ENCODE data around the gene IL19. TPM values are rescaled to one million over a fixed set of nuclear protein-coding genes. Genes with fewer than 3 reads are reported as not detected.
A peak's percentile ranks its signal among the peaks of the same experiment; 100 is the strongest.
"Not testable (repeated sequence)": the region's sequence is repeated elsewhere in the genome, so short reads cannot be mapped to it uniquely, and the experiment has no call there.

Gene IL19
- total RNA-seq, 2 donors from 2014 or later, result not detected

DNA sequence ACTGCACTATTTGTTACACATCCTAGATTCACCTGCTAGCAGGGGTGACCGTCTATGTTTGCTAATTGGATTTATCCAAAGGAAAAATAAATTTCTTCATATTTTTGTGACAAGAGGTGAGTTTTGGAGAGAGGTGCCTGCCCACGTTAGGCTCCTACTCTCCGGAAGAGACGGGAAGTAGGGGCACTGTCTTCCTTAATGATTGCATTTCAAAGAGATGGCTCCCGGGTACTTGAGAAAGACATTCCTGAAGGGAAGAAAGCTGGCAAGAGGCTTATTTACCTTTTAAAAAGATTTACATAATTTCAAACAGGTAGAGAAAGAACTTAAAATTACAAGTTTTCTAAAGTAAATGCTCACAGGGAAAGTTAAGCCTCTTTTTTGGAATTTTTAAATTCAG is 18.7 kb upstream of the IL19 start:
- Mint-ChIP-seq H3K27ac (no peak overlapping the region), H3K27me3 (ENCODE audit: low read depth) (peaks cover 8% of the 10 kb centered on the region), H3K4me3 (no peak overlapping the region), H3K4me1 (ENCODE audit: low read depth) (peaks cover 42% of the 10 kb centered on the region), H3K36me3 (ENCODE audit: insufficient read depth in 2 of 2) (peaks cover 0 to 3% of the 10 kb centered on the region in 2 donors), H3K9me3 (peaks cover 0 to 2% of the 10 kb centered on the region in 2 donors)
- no peak for DNase-seq
- no peak for ATAC-seq (replicated peaks in 1 of 2)

DNA sequence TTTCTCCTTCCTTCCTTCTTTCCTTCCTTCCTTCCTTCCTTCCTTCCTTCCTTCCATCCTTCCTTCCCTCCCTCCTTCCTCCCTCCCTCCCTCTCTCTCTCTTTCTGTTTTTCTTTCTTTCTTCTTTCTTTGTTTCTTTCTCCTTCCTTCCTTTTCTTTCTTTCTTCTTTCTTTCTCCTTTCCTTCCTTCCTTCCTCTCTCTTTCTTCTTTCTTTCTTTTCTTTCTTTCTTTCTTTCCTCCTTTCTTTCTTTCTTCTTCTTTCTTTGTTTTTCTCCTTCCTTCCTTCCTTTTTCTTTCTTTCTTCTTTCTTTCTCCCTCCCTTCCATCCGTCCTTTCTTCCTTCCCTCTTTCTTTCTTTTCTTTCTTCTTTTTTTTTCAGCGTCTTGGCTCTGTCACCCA is 18.1 kb upstream of the IL19 start:
- Mint-ChIP-seq H3K9me3 (peaks cover 0 to 2% of the 10 kb centered on the region in 2 donors), H3K27me3 (ENCODE audit: low read depth) (peaks cover 8% of the 10 kb centered on the region), H3K4me1 (ENCODE audit: low read depth) (peaks cover 42% of the 10 kb centered on the region), H3K27ac (no peak overlapping the region), H3K4me3 (no peak overlapping the region), H3K36me3 (ENCODE audit: insufficient read depth in 2 of 2) (peaks cover 0 to 3% of the 10 kb centered on the region in 2 donors)
- ATAC-seq (replicated peaks in 1 of 2) (no peak), DNase-seq (no peak)

DNA sequence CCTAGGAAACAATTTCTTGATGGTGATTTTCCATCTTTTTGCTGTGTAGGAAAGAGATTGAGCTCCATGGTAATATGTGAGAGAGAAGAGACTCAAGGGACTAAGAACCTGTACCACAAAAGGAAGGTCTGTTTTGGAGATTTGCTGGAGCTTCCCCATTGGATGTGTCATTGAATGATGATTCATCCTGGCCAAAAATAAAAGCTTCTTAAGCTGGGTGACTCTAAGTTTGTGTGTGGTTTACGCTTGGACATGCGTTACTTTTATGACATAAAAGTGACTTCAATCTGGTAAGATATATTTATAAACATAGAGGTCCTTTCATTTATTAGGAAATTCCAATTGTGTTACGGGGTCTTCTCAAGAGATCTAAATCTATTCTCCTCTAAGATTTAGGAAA is 17.4 kb upstream of the IL19 start:
- DNase-seq, result no peak
- peaks cover 0 to 3% of the 10 kb centered on the region in 2 donors for H3K36me3 Mint-ChIP-seq (ENCODE audit: insufficient read depth in 2 of 2)
- H3K9me3 Mint-ChIP-seq, result peaks cover 0 to 2% of the 10 kb centered on the region in 2 donors
- H3K4me1 Mint-ChIP-seq (ENCODE audit: low read depth), result peaks cover 39% of the 10 kb centered on the region
- peaks cover 8% of the 10 kb centered on the region for H3K27me3 Mint-ChIP-seq (ENCODE audit: low read depth)
- no peak overlapping the region for H3K4me3 Mint-ChIP-seq
- no peak for ATAC-seq (replicated peaks in 1 of 2)
- no peak overlapping the region for H3K27ac Mint-ChIP-seq

DNA sequence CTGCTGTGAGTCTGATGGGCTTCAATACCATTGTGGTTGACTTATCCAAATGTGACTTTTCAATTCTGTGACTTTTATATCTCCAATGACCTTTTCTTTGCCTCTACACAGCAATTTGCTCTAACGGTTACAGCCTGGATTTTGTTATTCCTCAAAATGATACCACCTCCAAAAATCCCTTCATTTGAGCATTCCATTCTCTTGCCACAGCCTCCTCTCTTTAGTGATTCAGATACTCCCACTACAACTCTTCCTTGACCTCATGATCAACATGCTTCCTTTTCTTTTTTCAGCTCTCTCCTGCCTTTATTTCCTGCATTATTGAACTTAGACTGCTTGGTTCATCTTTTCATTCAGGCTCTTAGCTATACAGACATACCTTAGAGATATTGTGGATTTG is 16.6 kb upstream of the IL19 start:
- ATAC-seq (replicated peaks in 1 of 2) (no peak), DNase-seq (no peak)
- Mint-ChIP-seq H3K36me3 (ENCODE audit: insufficient read depth in 2 of 2) (peaks cover 0 to 3% of the 10 kb centered on the region in 2 donors), H3K9me3 (peaks cover 0 to 2% of the 10 kb centered on the region in 2 donors), H3K27me3 (ENCODE audit: low read depth) (peaks cover 8% of the 10 kb centered on the region), H3K4me3 (no peak overlapping the region), H3K4me1 (ENCODE audit: low read depth) (peaks cover 30% of the 10 kb centered on the region), H3K27ac (peak overlapping the region; percentile 8)

DNA sequence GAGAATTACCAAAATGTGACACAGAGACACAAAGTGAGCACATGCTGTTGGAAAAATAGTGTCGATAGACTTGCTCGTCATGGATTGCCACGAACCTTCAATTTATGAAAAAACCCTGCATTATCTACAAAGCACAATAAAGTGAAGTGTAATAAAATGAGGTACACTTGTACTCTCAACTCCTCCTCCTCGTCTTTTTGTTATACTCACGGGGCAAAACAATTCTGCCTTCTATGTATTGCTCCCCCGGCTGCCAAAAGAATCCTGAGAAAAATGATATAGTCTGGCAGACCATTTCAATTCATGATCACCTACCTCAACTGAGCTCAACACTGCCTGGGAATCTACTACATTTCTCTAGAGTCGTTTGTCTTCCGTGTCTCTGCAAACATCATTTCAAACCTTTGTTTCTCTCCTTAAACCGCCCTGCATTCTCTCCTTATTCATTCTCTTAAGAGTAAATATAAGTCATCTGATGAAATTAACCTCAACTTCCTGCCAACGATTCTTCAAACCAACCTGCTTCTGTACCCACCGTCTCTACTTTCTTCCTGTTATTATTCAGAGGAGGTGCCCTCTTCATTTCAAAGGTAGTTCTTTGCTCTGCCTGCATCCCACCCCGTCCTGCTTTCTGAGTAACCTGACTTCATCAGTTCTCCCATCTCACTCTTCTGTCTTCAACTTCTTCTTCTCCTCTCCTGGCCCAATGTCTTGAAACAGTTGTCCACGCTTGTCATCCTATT is 12.9 kb upstream of the IL19 start:
- Mint-ChIP-seq H3K27ac (no peak overlapping the region), H3K36me3 (ENCODE audit: insufficient read depth in 2 of 2) (peaks cover 0 to 3% of the 10 kb centered on the region in 2 donors), H3K4me1 (ENCODE audit: low read depth) (peaks cover 29% of the 10 kb centered on the region), H3K4me3 (no peak overlapping the region), H3K9me3 (peaks cover 0 to 2% of the 10 kb centered on the region in 2 donors), H3K27me3 (ENCODE audit: low read depth) (no peaks in the 10 kb centered on the region)
- DNase-seq (peak; percentile 49 to 60), ATAC-seq (replicated peaks in 1 of 2) (peak; percentile 93 to 94)

DNA sequence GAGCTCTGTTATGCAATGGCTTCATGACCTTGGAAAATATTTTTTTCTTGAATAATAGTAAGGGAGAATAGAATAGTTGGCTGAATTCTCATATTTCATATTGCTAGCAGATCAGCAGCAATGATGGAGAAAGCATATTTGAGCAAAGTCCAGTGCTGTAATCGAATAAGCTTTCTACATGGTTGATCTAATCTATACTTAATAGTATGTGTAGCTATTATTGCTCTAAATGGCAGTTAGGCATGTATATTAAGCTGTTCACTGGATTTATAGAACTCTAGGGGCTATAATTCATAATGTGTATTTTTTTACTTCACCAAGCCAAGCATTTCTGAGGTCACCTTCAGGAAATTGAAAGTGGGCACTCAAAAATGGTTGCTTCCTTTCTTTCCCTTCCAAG is 10.0 kb upstream of the IL19 start:
- peaks cover 31% of the 10 kb centered on the region for H3K4me1 Mint-ChIP-seq (ENCODE audit: low read depth)
- peaks cover 2% of the 10 kb centered on the region in 2 donors for H3K9me3 Mint-ChIP-seq
- H3K36me3 Mint-ChIP-seq (ENCODE audit: insufficient read depth in 2 of 2), result peaks cover 0 to 5% of the 10 kb centered on the region in 2 donors
- no peak for ATAC-seq (replicated peaks in 1 of 2)
- peaks cover 15% of the 10 kb centered on the region for H3K27me3 Mint-ChIP-seq (ENCODE audit: low read depth)
- H3K4me3 Mint-ChIP-seq, result no peak overlapping the region
- no peak overlapping the region for H3K27ac Mint-ChIP-seq
- no peak for DNase-seq

DNA sequence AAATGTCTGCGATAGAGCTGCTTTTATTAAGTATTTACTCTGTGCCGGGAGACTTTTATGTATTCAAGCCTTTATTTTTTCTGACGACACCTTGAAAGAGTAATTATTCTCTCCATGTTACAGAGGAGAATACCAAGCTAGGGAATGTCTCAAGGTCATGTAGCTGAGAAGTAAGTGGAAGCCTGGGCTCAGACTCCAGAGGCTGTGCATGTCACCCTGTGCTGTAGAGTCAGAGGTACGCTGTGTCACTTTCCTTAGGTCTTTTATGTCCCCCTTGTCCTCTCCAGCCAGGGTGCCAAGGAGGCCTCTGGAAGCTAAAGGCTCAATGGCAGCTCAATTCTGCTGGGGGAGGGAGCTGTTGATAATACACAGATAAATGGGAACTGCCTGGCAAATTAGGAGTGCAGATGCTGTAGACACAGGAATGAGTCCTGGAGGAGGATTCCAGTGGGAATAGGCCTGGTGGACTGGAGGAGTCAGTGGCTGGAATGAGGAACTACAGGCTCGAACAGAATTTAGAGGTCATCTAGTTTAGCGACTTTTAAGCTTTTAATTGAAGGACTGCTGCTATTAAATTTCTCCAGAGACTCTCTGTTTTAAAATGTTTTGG is 9.3 kb upstream of the IL19 start:
- DNase-seq (no peak), ATAC-seq (replicated peaks in 1 of 2) (no peak)
- peaks cover 0 to 5% of the 10 kb centered on the region in 2 donors for H3K36me3 Mint-ChIP-seq (ENCODE audit: insufficient read depth in 2 of 2)
- H3K4me3 Mint-ChIP-seq, result no peak overlapping the region
- peaks cover 35% of the 10 kb centered on the region for H3K4me1 Mint-ChIP-seq (ENCODE audit: low read depth)
- no peak overlapping the region for H3K27ac Mint-ChIP-seq
- peaks cover 2% of the 10 kb centered on the region in 2 donors for H3K9me3 Mint-ChIP-seq
- peaks cover 15% of the 10 kb centered on the region for H3K27me3 Mint-ChIP-seq (ENCODE audit: low read depth)

DNA sequence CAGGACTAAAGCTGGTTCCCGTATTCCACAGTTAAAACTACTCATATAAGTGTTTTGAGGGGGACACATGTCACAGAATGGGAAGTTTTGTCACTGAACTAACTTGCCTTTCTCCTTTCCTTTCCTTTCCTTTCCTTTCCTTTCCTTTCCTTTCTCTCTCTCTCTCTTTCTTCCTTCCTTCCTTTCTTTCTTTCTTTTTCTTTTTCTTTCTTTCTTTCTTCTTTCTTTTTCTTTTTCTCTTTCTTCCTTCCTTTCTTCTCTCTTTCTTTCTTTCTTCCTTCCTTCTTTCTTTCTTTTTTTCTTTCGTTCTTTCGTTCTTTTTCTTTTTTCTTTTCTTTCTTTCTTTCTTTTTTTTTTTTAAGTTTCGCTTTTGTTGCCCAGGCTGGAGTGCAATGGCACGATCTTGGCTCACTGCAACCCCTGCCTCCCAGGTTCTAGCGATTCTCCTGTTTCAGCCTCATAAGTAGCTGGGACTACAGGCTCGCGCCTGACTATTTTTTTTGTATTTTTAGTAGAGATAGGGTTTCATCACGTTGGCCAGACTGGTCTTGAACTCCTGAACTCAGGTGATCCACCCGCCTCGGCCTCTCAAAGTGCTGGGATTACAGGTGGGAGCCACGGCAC is 7.7 kb upstream of the IL19 start:
- peak overlapping the region; percentile 64 for H3K27ac Mint-ChIP-seq
- peaks cover 15% of the 10 kb centered on the region for H3K27me3 Mint-ChIP-seq (ENCODE audit: low read depth)
- H3K4me1 Mint-ChIP-seq (ENCODE audit: low read depth), result peaks cover 46% of the 10 kb centered on the region
- not testable (repeated sequence) for ATAC-seq (replicated peaks in 1 of 2); H3K9me3 Mint-ChIP-seq; DNase-seq; H3K4me3 Mint-ChIP-seq; H3K36me3 Mint-ChIP-seq (ENCODE audit: insufficient read depth in 2 of 2)

DNA sequence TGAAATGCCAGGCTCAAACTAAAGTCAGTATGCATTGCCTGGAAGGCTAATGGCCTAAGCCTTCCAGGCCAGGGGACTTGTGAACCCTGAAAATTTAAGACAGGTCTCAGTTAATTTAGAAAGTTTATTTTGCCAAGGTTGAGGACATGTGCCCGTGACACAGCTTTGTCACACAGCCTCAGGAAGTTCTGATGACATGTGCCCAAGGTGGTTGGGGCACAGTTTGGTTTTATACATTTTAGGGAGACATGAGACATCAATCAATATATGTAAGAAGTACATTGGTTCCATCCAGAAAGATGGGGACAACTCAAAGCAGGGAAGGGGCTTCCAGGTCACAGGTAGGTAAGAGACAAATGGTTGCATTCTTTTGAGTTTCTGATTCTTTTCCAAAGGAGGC is 4.8 kb upstream of the IL19 start:
- Mint-ChIP-seq H3K4me3 (peak overlapping the region; percentile 11 to 68), H3K27me3 (ENCODE audit: low read depth) (peaks cover 24% of the 10 kb centered on the region), H3K4me1 (ENCODE audit: low read depth) (peaks cover 75% of the 10 kb centered on the region)
- DNase-seq; H3K27ac Mint-ChIP-seq; ATAC-seq (replicated peaks in 1 of 2); H3K36me3 Mint-ChIP-seq (ENCODE audit: insufficient read depth in 2 of 2); H3K9me3 Mint-ChIP-seq: not testable (repeated sequence)

DNA sequence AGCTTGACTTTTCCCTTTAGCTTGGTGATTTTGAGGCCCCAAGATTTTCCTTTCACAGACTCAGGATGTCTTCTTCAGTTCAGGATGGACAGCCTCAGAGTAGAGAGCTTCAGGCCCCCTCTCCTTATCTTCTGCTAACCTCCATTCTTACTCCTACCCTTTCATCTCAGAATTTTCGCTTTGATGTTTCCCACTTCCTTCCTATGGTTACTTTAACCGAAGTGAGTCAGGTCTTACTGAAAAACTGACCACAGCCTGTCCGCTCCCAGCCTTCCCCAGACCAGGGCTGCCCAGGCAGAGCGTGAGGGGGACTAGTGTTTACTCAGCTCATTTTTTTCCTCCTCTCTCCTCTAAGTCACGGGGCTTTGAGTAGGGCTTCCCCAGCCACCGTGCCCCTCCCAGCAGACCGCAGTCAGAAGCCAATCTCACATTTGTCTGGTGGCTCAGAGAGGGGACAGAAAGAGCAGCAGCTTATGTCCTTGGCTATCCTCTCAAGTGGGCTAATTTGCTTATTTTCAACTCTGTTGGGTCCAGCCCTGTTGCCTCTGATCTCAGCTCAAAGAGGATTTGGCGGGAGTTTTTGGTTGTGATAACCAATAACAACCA is 4.2 kb upstream of the IL19 start:
- Mint-ChIP-seq H3K27ac (peak overlapping the region; percentile 87), H3K4me3 (peak overlapping the region; percentile 54 to 68), H3K36me3 (ENCODE audit: insufficient read depth in 2 of 2) (peaks cover 0 to 5% of the 10 kb centered on the region in 2 donors), H3K9me3 (peaks cover 2% of the 10 kb centered on the region in 2 donors), H3K27me3 (ENCODE audit: low read depth) (peaks cover 30% of the 10 kb centered on the region), H3K4me1 (ENCODE audit: low read depth) (peaks cover 81% of the 10 kb centered on the region)
- ATAC-seq (replicated peaks in 1 of 2) (peak; percentile 80 to 82), DNase-seq (peak; percentile 82 to 83)

DNA sequence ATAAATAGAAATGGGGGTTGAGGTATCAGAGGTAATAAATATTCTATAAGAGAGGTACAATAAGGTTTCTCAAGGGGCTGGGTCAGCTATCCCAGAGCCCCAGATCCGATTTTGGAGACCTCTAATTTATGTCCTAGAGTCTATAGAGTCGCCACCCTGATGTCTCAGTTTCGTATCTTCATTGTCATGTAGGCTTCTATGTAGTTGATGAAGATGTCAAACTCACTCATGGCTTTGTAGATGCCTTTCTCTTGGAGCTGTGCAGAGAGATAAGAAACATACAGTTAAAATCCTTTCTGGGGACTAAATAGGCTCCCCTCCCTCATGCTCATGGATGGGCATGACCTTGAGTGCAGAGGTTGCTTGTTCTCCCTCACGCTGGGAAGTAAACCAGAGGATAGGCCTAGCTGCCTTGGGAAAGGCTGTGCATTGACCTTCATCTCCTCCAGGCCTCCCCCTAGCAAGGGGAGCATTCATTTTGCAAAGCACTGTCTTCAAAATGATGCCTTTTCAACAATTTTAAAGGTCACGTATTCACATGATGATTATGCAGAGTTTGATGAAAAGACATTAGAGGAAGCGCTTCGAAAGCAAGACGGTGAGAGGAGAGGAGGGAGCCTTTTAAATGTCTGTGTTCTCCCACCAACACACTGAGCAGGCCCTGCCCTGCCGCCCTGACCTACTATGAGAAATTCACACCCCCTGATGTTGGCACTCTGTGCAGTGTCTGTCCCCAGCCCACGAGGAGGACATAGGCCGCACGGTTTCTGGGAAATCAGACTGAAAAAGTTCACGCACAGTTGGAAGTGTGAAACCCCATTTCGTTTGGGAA is 1.9 kb upstream of the IL19 start:
- no peak for DNase-seq
- no peak for ATAC-seq (replicated peaks in 1 of 2)
- H3K9me3 Mint-ChIP-seq, result no peaks in the 10 kb centered on the region
- H3K36me3 Mint-ChIP-seq (ENCODE audit: insufficient read depth in 2 of 2), result peaks cover 0 to 5% of the 10 kb centered on the region in 2 donors
- peaks cover 39% of the 10 kb centered on the region for H3K27me3 Mint-ChIP-seq (ENCODE audit: low read depth)
- peak overlapping the region; percentile 46 to 60 for H3K4me3 Mint-ChIP-seq
- H3K27ac Mint-ChIP-seq, result no peak overlapping the region
- peaks cover 97% of the 10 kb centered on the region for H3K4me1 Mint-ChIP-seq (ENCODE audit: low read depth)

DNA sequence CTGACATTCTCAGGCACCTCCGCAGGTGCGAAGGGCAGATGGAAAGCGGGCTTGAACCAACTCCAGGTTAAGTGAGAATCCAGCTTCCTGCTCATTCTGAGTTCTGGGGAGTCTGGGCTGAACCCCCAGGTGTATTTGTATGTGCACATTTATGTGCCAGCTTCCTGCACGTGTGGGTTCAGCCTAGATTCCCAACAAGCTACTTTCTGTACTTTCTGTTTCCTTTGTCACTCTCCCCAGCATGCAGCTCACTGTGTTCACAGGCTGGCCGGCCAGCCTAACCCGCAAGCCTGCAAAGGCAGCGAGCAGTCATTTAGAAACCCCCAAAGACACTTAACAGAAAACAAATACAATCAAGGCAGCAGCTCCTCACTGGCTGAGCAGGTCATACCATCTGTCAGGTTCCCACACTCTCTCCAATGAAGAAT is 1.3 kb upstream of the IL19 start:
- Mint-ChIP-seq H3K9me3 (no peaks in the 10 kb centered on the region), H3K36me3 (ENCODE audit: insufficient read depth in 2 of 2) (peaks cover 0 to 1% of the 10 kb centered on the region in 2 donors), H3K4me1 (ENCODE audit: low read depth) (peaks cover 97% of the 10 kb centered on the region), H3K27ac (no peak overlapping the region), H3K4me3 (peak overlapping the region; percentile 46 to 60), H3K27me3 (ENCODE audit: low read depth) (peaks cover 40% of the 10 kb centered on the region)
- ATAC-seq (replicated peaks in 1 of 2) (peak; percentile 83), DNase-seq (peak; percentile 79 to 84)

All from activated T-cell treated with anti-CD3 and anti-CD28 coated beads, Interleukin-2, amount 50 U/mL, for 72 hours (primary cell).